B cell (primary cell): Measurements from ENCODE around the gene PPP4R3A. TPM values are rescaled to one million over a fixed set of nuclear protein-coding genes. Genes with fewer than 3 reads are reported as not detected.

Source experiments
- ATAC-seq: fragments of 200-7000 bp; cut with Tn5 transposase; one replicate; pipeline ENCODE4 v1.10.0; 2021; ENCODE audit warnings: low read depth, mild to moderate bottlenecking, moderate number of reproducible peaks, moderate library complexity
- CTCF ChIA-PET: fragments of 350-600 bp; sonication (Branson Sonifier 250); formaldehyde crosslinking; loops from one replicate; lab custom pipeline; 2021; ENCODE audit warnings: antibody characterized with exemption, inconsistent platforms; lab: Charles Lee
- POLR2A ChIA-PET: fragments of 350-600 bp; sonication (Branson Sonifier 250); formaldehyde crosslinking; loops from one replicate; lab custom pipeline; 2021; ENCODE audit warnings: antibody characterized with exemption; lab: Charles Lee
- DNase-seq: peaks from one replicate; pipeline ENCODE4 v3.0.0; 2013
- H2AFZ ChIP-seq: 2 replicates; pipeline ENCODE4 v1.6.1; 2012; ENCODE audit warnings: mild to moderate bottlenecking, low read depth, low read length; ENCODE audit not compliant: insufficient read depth, poor library complexity, severe bottlenecking
- H3K27ac ChIP-seq, 2 donors: 1 replicate in 1 of 2; 2 replicates in 1 of 2; pipeline ENCODE4 v1.5.1; 2012 to 2013; ENCODE audit warnings: low read length in 2 of 2, mild to moderate bottlenecking in 2 of 2, moderate library complexity in 1 of 2
- H3K27me3 ChIP-seq, 4 experiments: fragments of 200-600 bp in 1 of 4; sonication (generic) in 1 of 4; replicated peaks in 1 of 4; 1 replicate in 2 of 4; 2 replicates in 2 of 4; pipeline versions ENCODE4 v1.6.1 to v1.7.0; 2013 to 2016; ENCODE audit warnings: low read length in 3 of 4, mild to moderate bottlenecking in 2 of 4, mixed read lengths in 1 of 4, moderate library complexity in 1 of 4; ENCODE audit not compliant: insufficient read depth in 4 of 4, control insufficient read depth in 3 of 4; ENCODE audit errors: control extremely low read depth in 1 of 4
- H3K36me3 ChIP-seq, 2 experiments: replicated peaks in 1 of 2; 1 replicate in 1 of 2; 2 replicates in 1 of 2; pipeline versions ENCODE4 v1.6.1 to v1.7.1; 2013; ENCODE audit warnings: low read length in 1 of 2; ENCODE audit not compliant: insufficient read depth in 2 of 2, control insufficient read depth in 1 of 2; ENCODE audit errors: control extremely low read depth in 1 of 2, extremely low read depth in 1 of 2
- H3K4me1 ChIP-seq, 2 donors: fragments of 200-600 bp in 1 of 2; sonication (generic) in 1 of 2; 1 replicate in 1 of 2; 2 replicates in 1 of 2; pipeline versions ENCODE4 v1.5.1 to v1.6.1; 2013 to 2017; ENCODE audit warnings: low read length in 2 of 2; ENCODE audit not compliant: control insufficient read depth in 2 of 2, insufficient read depth in 2 of 2
- H3K4me2 ChIP-seq: replicated peaks from 2 replicates; pipeline ENCODE3; 2012; ENCODE audit warnings: mild to moderate bottlenecking, low read depth, low read length; ENCODE audit not compliant: poor library complexity, severe bottlenecking
- H3K4me3 ChIP-seq, 5 experiments: fragments of 200-600 bp in 1 of 5; sonication (generic) in 1 of 5; 1 replicate in 3 of 5; 2 replicates in 2 of 5; pipeline versions ENCODE4 v1.5.1 to v1.7.0; 2011 to 2016; ENCODE audit warnings: low read length in 4 of 5, mild to moderate bottlenecking in 4 of 5, low read depth in 2 of 5, control low read depth in 1 of 5, moderate library complexity in 1 of 5; ENCODE audit not compliant: insufficient read depth in 1 of 5; ENCODE audit errors: control extremely low read depth in 1 of 5, extremely low read depth in 1 of 5
- H3K79me2 ChIP-seq: fragments of 200-600 bp; sonication (generic); one replicate; pipeline ENCODE4 v1.6.0; 2016; ENCODE audit warnings: low read length; ENCODE audit not compliant: control insufficient read depth, insufficient read depth
- H3K9ac ChIP-seq: fragments of 200-600 bp; sonication (generic); 2 replicates; pipeline ENCODE4 v1.6.1; 2017; ENCODE audit warnings: mild to moderate bottlenecking, low read length, moderate library complexity
- H3K9me3 ChIP-seq, 3 donors: one replicate each; pipeline versions ENCODE4 v1.6.1 to v1.7.1; 2013; ENCODE audit warnings: low read length in 2 of 3; ENCODE audit not compliant: control insufficient read depth in 2 of 3, insufficient read depth in 1 of 3; ENCODE audit errors: control extremely low read depth in 1 of 3
- H4K20me1 ChIP-seq: 2 replicates; pipeline ENCODE4 v1.6.0; 2012; ENCODE audit warnings: mild to moderate bottlenecking, low read length; ENCODE audit not compliant: insufficient read depth, control insufficient read depth, poor library complexity, severe bottlenecking
- H3K27ac Mint-ChIP-seq: one replicate; pipeline ENCODE4 v1.8.0; 2021; ENCODE audit warnings: mixed read lengths
- H3K27me3 Mint-ChIP-seq: one replicate; pipeline ENCODE4 v1.8.0; 2021; ENCODE audit warnings: mixed read lengths
- H3K4me1 Mint-ChIP-seq: one replicate; pipeline ENCODE4 v1.8.0; 2021; ENCODE audit warnings: mixed read lengths
- H3K4me3 Mint-ChIP-seq: one replicate; pipeline ENCODE4 v1.8.0; 2021; ENCODE audit warnings: mixed read lengths
- H3K9me3 Mint-ChIP-seq: one replicate; pipeline ENCODE4 v1.8.0; 2022; ENCODE audit warnings: mixed read lengths; ENCODE audit not compliant: insufficient read depth
- CTCF ChIP-seq: fragments of 200-600 bp; IDR thresholded peaks from one replicate; pipeline ENCODE4 v1.8.0; 2022; ENCODE audit warnings: antibody characterized with exemption, mild to moderate bottlenecking
- EZH2 ChIP-seq: IDR thresholded peaks from 2 replicates; pipeline ENCODE4 v1.6.1; 2012; ENCODE audit warnings: borderline replicate concordance, low read depth, mild to moderate bottlenecking, moderate library complexity, low read length; ENCODE audit not compliant: insufficient read depth, poor library complexity, severe bottlenecking
- WGBS: methylation state at CpG from one replicate; pipeline ENCODE4 v1.1.5; 2013; ENCODE audit warnings: missing lambda C conversion rate; ENCODE audit not compliant: insufficient coverage; 5-methylcytosine and 5-hydroxymethylcytosine counted together
- intact Hi-C: fragments of 100-400 bp; cut with micrococcal nuclease; formaldehyde crosslinking; loops from one replicate; pipeline ENCODE4 v1.10.0; 2022
- polyA plus RNA-seq: library from polyadenylated mRNA; depleted of rRNA; stranded (reverse); fragments of >200 nt; gene quantifications from 2 replicates; pipeline ENCODE4 v1.2.3, GENCODE V29; 2012
- total RNA-seq, 2 donors: library from RNA; stranded (reverse); fragments of 120-200 nt in 1 of 2; gene quantifications; 1 replicate in 1 of 2; 2 replicates in 1 of 2; pipeline versions ENCODE4 v1.2.3 to v1.2.4, GENCODE V29; 2013 to 2022

The PPP4R3A gene
- total and polyA plus RNA-seq, 2 donors (not counting 1 experiment from before 2014, with no cell fraction given), result 80.6 to 189 TPM

DNA sequence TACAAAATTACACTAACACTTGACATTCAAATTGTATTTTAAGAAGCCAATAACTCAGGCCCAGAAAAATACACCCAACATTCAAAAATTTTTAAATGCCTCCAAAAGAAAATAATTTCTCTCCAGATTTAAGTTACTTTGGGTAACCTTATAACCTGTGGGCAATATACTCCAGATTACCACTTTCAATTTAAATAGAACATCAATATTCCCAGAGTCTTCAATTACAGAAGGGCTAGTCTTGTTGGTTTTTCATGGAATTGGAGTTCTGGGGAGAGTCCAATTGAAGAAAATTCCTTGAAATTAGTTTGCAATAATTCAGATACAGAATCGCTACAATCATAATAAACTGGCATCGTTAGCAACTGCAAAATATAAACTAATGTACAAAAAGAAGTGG is 2.0 kb downstream of the PPP4R3A start:
- no peaks in the 10 kb centered on the region for H3K9me3 Mint-ChIP-seq
- H3K36me3 ChIP-seq, result peaks cover 1 to 30% of the 10 kb centered on the region in 2 experiments
- H3K4me1 Mint-ChIP-seq, result peaks cover 56% of the 10 kb centered on the region
- peaks cover 42 to 46% of the 10 kb centered on the region in 2 donors for H3K4me1 ChIP-seq
- CTCF ChIA-PET, result interaction anchor here (0.8 to 1.6 kb wide), 4 partner anchors 12 to 193 kb away, joined by 3 to 4 read pairs (median 4); no protein-coding TSS in a partner anchor
- TF ChIP-seq CTCF, result no peak
- TF ChIP-seq EZH2, result no peak
- intact Hi-C loops, result loop anchor here (10.0 kb wide), 1 partner anchor 1553 kb away; the partner anchor contains the start of genes EFCAB11 and TDP1
- peaks cover 69% of the 10 kb centered on the region for H3K79me2 ChIP-seq
- H3K27me3 ChIP-seq, result no peaks in the 10 kb centered on the region
- H3K27ac Mint-ChIP-seq, result peak overlapping the region; percentile 96
- no peak for DNase-seq
- H3K9ac ChIP-seq, result peak overlapping the region; percentile 98
- no peaks in the 10 kb centered on the region for H3K27me3 Mint-ChIP-seq
- WGBS, result no CpG with 5 or more reads among the region's 2 CpGs
- no peak overlapping the region for H2AFZ ChIP-seq
- H3K4me3 ChIP-seq, result peak overlapping the region; percentile 72 to 99 (median 84)
- POLR2A ChIA-PET, result interaction anchor here (1.0 kb wide), 1 partner anchor 185 kb away, joined by 3 read pairs; no protein-coding TSS in a partner anchor
- peak overlapping the region; percentile 83 for H3K4me2 ChIP-seq
- peaks cover 0 to 1% (median 0%) of the 10 kb centered on the region in 3 donors for H3K9me3 ChIP-seq
- peak overlapping the region; percentile 99 for H3K4me3 Mint-ChIP-seq
- peaks cover 55% of the 10 kb centered on the region for H4K20me1 ChIP-seq
- ATAC-seq, result no peak
- peak overlapping the region in 1 of 2 donors; percentile 100 for H3K27ac ChIP-seq

DNA sequence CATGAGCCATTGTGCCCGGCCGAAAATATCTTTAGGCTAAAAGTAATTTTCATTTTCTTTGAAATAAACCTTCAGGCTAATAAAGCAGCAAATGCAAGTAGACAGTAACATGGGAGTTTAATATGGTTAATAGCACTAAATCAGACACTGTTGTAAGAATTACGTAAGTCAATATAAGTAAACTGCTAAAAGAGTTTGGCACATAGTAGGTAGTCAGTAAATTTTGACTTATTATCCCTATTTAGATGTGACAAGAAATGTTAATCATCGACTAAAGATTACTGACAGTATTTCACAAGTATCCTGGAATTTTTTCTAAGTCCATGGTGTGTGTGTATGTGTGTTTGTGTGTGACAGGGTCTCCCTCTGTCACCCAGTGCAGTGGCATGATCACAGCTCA is 3.9 kb downstream of the PPP4R3A start:
- no peak overlapping the region for H3K9ac ChIP-seq
- H3K27ac ChIP-seq, result peak overlapping the region in 1 of 2 donors; percentile 41
- peaks cover 74% of the 10 kb centered on the region for H4K20me1 ChIP-seq
- DNase-seq (no peak), ATAC-seq (no peak)
- peaks cover 1 to 47% of the 10 kb centered on the region in 2 experiments for H3K36me3 ChIP-seq
- peaks cover 47 to 59% of the 10 kb centered on the region in 2 donors for H3K4me1 ChIP-seq
- no peaks in the 10 kb centered on the region for H3K27me3 Mint-ChIP-seq
- no peak overlapping the region for H2AFZ ChIP-seq
- H3K4me1 Mint-ChIP-seq, result peaks cover 65% of the 10 kb centered on the region
- peak overlapping the region; percentile 63 for H3K4me3 Mint-ChIP-seq
- TF ChIP-seq CTCF, result no peak
- no peak for TF ChIP-seq EZH2
- ChIA-PET POLR2A (interaction anchor here (0.7 kb wide), 1 partner anchor 11 kb away, joined by 3 read pairs; no protein-coding TSS in a partner anchor), CTCF (interaction anchor here (1.6 kb wide), 1 partner anchor 10 kb away, joined by 4 read pairs; no protein-coding TSS in a partner anchor)
- H3K9me3 Mint-ChIP-seq, result no peaks in the 10 kb centered on the region
- H3K79me2 ChIP-seq, result peaks cover 84% of the 10 kb centered on the region
- H3K4me3 ChIP-seq, result no peak overlapping the region
- intact Hi-C loops, result loop anchor here (10.0 kb wide), 1 partner anchor 1551 kb away; the partner anchor contains the start of genes EFCAB11 and TDP1
- H3K4me2 ChIP-seq, result peak overlapping the region; percentile 31
- no peaks in the 10 kb centered on the region for H3K27me3 ChIP-seq
- H3K9me3 ChIP-seq, result peaks cover 0 to 1% (median 0%) of the 10 kb centered on the region in 3 donors
- H3K27ac Mint-ChIP-seq, result no peak overlapping the region
- no CpG with 5 or more reads among the region's 4 CpGs for WGBS
